Measurements from ENCODE around the gene CCDC137. TPM values are rescaled to one million over a fixed set of nuclear protein-coding genes. Genes with fewer than 3 reads are reported as not detected.

Gene CCDC137
- total and polyA plus RNA-seq, 2 of the 13 experiments (the other 11 are each of a cell fraction or from before 2014, with no cell fraction given) = 14.6 to 39.1 TPM

GRCh38 chr17:81666342-81667191 is at the start of gene CCDC137, which contains the start of gene OXLD1 (continued):
- TF ChIP-seq TARDBP (CRISPR knock-in tag; IDR thresholded peaks at IDR 0.05) = peak; percentile 94
- peak; percentile 44; the same call in 1 of the 2 replicates for TF ChIP-seq HNRNPL (IDR thresholded peaks at IDR 0.05; ENCODE audit: low read depth, low read length)
- TF ChIP-seq ZNF232 (CRISPR knock-in tag; IDR thresholded peaks at IDR 0.05; ENCODE audit: borderline replicate concordance) = no peak
- peak; percentile 85; the same call in 1 of the 2 replicates for TF ChIP-seq REXO4 (CRISPR knock-in tag; IDR thresholded peaks at IDR 0.05; ENCODE audit: borderline replicate concordance)
- TF ChIP-seq ARID4A (CRISPR knock-in tag; IDR thresholded peaks at IDR 0.05; ENCODE audit: borderline replicate concordance) = peak; percentile 99
- peak; percentile 87 for TF ChIP-seq SALL1 (CRISPR knock-in tag; IDR thresholded peaks at IDR 0.05)
- TF ChIP-seq LBX2 (CRISPR knock-in tag; IDR thresholded peaks at IDR 0.05; ENCODE audit: borderline replicate concordance) = no peak; the same call in 1 of the 2 replicates
- TF ChIP-seq ASH2L (IDR thresholded peaks at IDR 0.05; ENCODE audit: insufficient read length, low read depth, low read length) = peak; percentile 86
- TF ChIP-seq PLRG1 (conservative IDR thresholded peaks at IDR 0.05) = no peak
- TF ChIP-seq ERF (CRISPR knock-in tag; IDR thresholded peaks at IDR 0.05) = peak; percentile 81; the same call in 1 of the 2 replicates
- peak; percentile 92 for TF ChIP-seq DBP (CRISPR knock-in tag; IDR thresholded peaks at IDR 0.05; ENCODE audit: not compliant biosample characterization)
- TF ChIP-seq SUZ12 (IDR thresholded peaks at IDR 0.05; ENCODE audit: low read depth, low read length) = no peak
- TF ChIP-seq YY1 (IDR thresholded peaks at IDR 0.05; ENCODE audit: insufficient read depth, insufficient replicate concordance, low read depth, low read length) = peak; percentile 91
- TF ChIP-seq PRMT3 (CRISPR knock-in tag; IDR thresholded peaks at IDR 0.05; ENCODE audit: borderline replicate concordance, low read depth) = no peak
- no peak; the same call in 1 of the 2 replicates for TF ChIP-seq ZNF333 (CRISPR knock-in tag; IDR thresholded peaks at IDR 0.05; ENCODE audit: borderline replicate concordance)
- no peak for TF ChIP-seq KDM6A (CRISPR knock-in tag; IDR thresholded peaks at IDR 0.05; ENCODE audit: low read depth)
- TF ChIP-seq TAF15 (IDR thresholded peaks at IDR 0.05; ENCODE audit: low read depth, low read length, poor library complexity, severe bottlenecking) = peak; percentile 90
- TF ChIP-seq ZNF224 (CRISPR knock-in tag; IDR thresholded peaks at IDR 0.05) = 0 out of 2 replicates have a peak, but pooled peaks have one; percentile 15
- TF ChIP-seq MAX (IDR thresholded peaks at IDR 0.05) = peak; percentile 95
- TF ChIP-seq ZNF263 (CRISPR knock-in tag; IDR thresholded peaks at IDR 0.05) = 0 out of 2 replicates have a peak, but pooled peaks have one; percentile 45
- TF ChIP-seq, protein P1, sequence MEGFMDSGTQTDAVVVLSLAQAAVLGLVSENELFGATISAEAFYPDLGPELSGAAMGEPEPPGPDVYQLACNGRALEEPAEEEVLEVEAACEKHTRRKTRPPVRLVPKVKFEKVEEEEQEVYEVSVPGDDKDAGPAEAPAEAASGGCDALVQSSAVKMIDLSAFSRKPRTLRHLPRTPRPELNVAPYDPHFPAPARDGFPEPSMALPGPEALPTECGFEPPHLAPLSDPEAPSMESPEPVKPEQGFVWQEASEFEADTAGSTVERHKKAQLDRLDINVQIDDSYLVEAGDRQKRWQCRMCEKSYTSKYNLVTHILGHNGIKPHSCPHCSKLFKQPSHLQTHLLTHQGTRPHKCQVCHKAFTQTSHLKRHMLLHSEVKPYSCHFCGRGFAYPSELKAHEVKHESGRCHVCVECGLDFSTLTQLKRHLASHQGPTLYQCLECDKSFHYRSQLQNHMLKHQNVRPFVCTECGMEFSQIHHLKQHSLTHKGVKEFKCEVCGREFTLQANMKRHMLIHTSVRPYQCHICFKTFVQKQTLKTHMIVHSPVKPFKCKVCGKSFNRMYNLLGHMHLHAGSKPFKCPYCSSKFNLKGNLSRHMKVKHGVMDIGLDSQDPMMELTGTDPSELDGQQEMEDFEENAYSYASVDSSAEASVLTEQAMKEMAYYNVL (CRISPR knock-in tag; IDR thresholded peaks at IDR 0.05; ENCODE audit: borderline replicate concordance) = peak; percentile 39; the same call in 1 of the 2 replicates
